NCI-H1048 (cell line): ENCODE data around the gene DLG1.
"Not testable (repeated sequence)": the region's sequence is repeated elsewhere in the genome, so short reads cannot be mapped to it uniquely, and the experiment has no call there.

Experiments
- DNase-seq: peaks from one replicate; lab custom pipeline; 2025; lab: John Stamatoyannopoulos, UW

Gene DLG1

DNA sequence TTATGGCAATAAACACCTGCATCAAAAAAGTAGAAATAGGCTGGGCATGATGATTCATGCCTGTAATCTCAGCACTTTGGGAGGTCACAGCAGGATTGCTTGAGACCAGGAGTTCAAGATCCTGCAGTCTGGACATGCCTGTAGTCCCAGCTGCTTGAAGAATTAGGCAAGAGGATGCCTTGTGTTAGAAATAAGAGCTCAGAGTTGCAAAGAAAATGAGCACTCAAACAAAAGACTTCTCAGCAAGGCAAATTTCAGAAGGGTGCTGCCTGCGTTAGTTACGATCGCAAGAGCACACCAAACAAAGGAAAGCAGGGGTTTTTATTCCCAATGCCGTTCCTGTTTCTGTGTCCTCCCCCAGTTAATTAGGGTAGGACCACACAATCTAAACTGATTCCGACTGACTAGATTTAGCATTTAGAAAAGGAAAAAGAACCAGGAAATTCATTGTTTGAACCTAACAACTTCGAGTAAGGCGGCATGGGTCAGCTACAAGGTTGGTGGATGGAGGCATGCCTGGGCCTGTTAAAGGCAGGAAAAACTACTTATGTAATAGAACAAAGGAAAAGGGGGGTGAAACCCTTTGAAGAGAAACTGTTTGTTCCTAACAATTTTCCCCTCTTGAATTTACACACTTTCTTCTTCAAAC, 55.5 kb downstream of the DLG1 start:
- no peak for DNase-seq

GRCh38 chr3:197241173-197241572, 57.2 kb downstream of the DLG1 start:
- no peak for DNase-seq

DNA sequence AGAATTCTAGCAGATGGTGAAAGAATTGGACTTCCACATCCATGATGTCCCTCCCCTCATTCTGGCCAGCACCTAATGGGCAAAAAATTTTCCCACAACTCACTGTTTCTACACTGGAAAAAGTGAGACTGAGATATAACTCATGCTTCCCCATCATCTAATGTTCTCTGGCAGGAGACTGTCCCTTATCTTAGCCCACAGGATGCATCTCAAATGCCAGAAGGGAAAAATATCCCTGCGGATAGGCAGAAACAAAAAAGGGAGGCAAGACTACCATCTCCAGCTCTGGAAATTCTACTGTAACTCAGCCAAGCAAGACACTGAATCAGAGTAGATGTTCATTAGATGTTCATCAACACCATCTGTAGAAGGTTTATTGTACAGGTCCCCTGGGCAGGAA, 58.6 kb downstream of the DLG1 start:
- no peak for DNase-seq

DNA sequence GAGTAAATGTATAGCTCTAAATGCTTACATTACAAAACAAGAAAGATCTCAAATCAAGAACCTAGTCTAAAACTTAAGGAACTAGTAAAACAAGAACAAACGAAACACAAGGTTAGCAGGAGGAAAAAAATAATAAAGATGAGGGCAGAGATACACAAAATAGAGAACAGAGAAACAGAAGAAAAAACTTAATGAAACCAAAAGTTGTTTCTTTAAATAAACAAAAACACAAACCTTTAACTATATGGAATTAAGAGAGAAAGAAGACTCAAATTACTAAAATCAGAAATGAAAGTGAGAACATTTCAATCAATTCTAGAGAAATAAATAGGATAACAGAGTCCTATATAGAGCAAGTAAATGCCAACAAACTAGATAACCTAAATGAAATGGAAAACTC, 59.6 kb downstream of the DLG1 start:
- DNase-seq = no peak

DNA sequence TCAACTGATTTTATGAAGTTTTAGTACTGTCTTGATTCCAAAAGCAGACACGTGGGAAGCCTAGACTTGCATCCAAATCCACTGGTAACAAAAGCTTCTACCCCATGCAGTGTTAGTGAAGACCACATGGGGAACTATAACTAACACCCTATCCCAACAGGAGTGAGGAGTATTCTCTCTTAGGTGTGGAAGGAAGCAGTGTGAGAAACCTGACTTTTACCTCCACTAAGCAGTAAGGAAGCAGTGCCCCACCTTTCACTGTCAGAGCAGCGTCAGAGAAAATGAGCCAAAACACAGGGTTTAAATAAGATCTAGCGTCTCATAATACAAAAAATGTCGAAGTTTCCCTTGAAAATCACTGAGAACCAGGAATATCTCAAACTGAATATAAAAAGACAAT, 60.5 kb downstream of the DLG1 start:
- no peak for DNase-seq

- DNase-seq = no peak
Measured at GRCh38 chr3:197236362-197236761, 62.0 kb downstream of the DLG1 start.

DNA sequence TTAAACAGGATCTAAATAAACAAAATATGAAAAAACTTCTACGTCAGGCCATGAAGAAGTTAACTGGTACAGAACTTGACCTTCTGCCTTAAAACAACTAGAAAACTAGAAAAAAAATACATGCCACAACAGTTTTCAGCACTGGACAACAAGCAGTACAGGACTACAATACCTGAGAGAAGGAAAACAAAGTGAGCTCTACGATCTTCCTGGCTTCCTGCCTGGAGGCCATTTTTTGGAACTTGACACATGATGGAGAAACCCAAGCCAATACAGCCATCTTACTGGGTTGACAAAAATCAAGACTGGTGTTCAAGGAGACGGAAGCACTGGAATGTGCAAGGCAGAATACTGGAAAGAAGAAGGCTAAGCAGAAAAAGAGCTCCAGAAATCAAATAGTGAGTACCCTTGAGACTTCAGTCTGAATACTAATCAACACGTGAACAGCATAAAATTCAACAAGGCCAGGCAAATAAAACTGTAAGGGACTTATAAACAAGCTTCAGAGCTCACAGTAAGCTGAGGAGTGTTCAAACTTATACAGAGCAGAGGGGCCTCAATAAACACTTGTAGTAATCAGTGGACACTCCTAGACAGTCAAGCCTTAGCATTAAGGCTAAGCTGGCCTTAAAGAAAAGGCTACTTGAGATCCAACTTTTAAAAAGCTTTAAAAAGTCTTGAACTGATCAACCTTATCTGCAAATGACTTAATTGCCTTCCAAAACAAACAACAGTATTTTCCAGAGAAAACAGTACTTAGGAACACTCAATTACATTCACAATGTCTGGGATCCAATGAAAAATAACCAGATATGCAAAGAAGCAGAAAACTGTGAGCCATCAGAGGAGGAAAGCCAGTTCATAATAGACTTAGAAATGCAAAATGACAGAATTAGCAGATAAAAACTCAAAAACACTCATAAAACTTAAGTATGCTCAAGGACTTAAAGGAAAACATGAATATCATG, 63.2 kb downstream of the DLG1 start:
- no peak for DNase-seq

DNA sequence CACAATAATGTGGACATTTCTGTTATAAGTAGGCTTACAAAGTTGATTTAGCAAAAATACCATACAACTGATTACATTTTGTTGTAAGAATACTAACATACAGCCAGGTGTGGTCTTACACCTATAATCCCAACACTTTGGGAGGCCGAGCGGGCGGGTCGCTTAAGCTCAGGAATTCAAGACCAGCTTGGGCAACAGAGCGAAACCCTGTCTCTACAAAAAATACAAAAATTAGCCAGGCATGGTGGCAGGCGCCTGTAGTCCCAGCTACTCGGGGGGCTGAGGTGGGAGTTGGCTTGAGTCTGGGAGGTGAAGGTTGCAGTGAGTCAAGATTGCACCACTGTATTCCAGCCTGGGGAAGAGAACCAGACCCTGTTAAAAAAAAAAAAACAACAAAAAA, 67.1 kb downstream of the DLG1 start:
- no peak for DNase-seq

GRCh38 chr3:197229836-197230235, 68.6 kb downstream of the DLG1 start:
- DNase-seq = no peak

- no peak for DNase-seq
Measured at GRCh38 chr3:197229178-197229577, 69.2 kb downstream of the DLG1 start.

DNA sequence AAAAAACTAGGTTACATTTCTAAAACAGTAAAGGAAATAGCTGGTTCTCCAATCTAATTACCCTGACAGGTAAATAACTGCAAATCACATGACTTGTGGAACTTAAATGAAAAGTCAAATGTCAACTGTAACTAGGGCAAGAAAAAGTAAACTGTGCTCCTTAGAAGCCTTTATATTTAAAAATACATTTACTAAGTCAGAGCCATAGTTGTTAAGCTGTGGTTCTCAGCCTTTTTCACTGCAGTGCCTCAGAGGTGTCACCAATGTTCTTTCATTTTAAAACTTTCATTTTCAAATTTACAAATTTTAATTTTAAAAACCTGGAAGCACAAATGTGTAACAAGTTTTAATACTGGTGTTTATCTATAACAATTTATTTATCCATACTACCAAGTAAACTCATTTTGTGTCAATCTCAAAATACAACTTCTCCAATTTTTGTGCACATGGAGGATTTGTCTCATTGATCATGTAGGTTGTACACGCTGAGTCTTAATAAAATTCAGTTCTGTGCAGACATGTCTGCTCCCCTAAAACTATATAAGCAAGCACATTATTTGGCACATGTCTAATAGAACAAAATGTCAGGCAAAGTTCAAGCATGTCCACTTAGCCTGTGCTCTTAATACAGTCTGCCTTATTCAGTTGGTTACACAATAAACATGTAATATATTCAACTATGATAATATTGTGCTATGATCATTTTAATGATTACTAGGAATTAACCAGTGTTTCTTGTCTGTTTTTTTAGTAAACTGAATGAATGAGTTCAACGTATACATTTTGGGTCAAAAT, 70.4 kb downstream of the DLG1 start:
- no peak for DNase-seq

GRCh38 chr3:197226179-197226578, 72.2 kb downstream of the DLG1 start:
- DNase-seq = no peak

GRCh38 chr3:197225579-197225978, 72.8 kb downstream of the DLG1 start:
- DNase-seq = no peak

DNA sequence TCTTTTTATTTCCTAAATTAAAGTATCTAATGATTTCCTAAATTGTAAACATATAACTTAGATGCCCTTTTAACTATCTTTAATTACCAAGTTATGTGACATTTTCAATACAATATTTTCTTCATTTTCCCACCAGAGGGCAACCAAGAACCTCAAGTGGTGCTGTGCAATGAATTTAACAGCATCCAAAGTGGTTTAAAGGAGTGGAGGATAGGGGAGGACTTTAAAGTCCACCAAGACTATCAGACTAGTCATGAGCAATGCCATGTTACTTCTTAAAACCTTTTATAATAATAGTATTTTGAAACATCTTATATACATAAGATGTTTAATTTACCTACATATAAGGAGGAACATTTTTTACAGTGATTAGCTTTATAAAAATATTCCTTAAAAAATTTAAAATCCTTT, 74.4 kb downstream of the DLG1 start:
- no peak for DNase-seq

GRCh38 chr3:197222937-197223370, 75.5 kb downstream of the DLG1 start:
- no peak for DNase-seq

GRCh38 chr3:197219619-197220018, 78.8 kb downstream of the DLG1 start:
- no peak for DNase-seq

DNA sequence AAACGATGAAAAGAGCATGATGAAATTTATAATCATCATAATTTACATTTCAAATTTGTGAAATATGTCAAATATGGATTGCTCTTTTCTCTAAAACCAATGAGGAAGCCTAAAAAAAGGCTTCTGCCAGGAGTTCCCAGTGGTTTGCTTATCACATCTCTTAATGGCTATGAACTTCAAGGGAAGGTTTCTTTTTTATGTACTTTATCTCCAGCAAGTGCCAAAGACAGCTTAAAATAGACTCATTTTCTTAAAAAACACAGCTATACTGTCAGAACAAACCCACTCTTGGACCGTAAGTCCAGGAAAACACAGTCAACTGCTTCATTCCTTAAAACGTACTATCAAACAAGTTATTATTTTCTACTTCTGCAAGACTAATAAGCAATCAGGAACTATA, 80.2 kb downstream of the DLG1 start:
- no peak for DNase-seq

- DNase-seq = no peak
Measured at GRCh38 chr3:197216914-197217313, 81.5 kb downstream of the DLG1 start.

DNA sequence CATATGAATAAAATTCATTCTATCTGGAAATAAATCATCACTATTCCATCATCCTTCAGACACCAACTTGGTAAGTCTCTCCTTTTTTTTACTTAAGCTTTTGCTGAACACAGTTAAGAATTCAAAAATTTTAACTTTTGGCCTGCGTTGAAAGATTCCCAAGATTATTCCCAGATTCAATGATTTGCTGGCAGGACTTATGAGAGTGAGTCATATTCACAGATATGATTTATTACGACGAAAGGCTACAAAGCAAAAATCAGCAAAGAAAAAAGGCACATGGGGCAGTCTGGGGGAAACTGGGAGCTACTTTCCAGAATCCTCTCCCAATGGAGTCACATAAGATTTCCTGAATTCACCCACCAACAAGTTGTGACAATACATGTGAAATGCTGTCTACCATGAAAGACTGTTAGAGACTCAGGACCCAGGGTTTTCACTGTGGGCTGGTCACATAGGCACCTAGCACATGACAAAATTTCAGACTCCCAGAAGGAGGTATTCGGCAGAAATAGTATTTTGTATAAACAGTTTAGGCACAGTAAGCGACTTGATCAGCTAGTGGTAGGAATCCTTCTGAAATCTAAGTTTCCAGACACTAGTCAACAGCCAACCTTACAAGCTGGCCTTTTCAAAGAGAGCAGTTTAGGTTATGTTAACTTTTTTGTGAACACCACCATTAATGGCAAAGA, 82.1 kb downstream of the DLG1 start:
- DNase-seq = no peak

- DNase-seq = no peak
Measured at GRCh38 chr3:197212290-197212689, 86.1 kb downstream of the DLG1 start.

DNA sequence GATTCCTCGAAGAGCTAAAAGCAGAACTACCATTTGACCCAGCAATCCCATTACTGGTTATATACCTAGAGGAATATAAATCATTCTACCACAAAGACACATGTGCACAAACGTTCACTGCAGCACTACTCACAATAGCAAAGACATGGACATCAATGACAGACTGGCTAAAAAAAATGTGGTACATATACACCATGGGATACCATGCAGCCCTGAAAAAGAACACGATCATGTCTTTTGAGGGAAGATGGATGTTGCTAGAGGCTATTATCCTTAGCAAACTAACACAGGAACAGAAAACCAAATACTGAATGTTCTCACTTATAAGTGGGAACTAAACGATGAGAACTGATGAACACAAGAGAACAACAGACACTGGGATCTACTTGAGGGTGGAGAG, 86.7 kb downstream of the DLG1 start:
- not testable (repeated sequence) for DNase-seq
